Smooth muscle cell (in vitro differentiated cells): ENCODE data around the gene ABAT. TPM values are rescaled to one million over a fixed set of nuclear protein-coding genes. Genes with fewer than 3 reads are reported as not detected.
A peak's percentile ranks its signal among the peaks of the same experiment; 100 is the strongest.

Experiments
- DNase-seq: peaks from one replicate; lab custom pipeline; 2025; ENCODE audit not compliant: unreplicated experiment; lab: John Stamatoyannopoulos, UW
- H2AFZ ChIP-seq: fragments of 200-600 bp; sonication (generic); 2 replicates; pipeline ENCODE4 v1.6.0; 2016; ENCODE audit warnings: antibody characterized with exemption, low read depth, mild to moderate bottlenecking
- H3F3A ChIP-seq: fragments of 200-600 bp; sonication (generic); 2 replicates; pipeline ENCODE4 v1.6.0; 2017; ENCODE audit warnings: antibody characterized with exemption, low read depth
- H3K27ac ChIP-seq: fragments of 200-600 bp; sonication (generic); 2 replicates; pipeline ENCODE4 v1.5.1; 2016; ENCODE audit warnings: low read depth, mild to moderate bottlenecking
- H3K27me3 ChIP-seq: fragments of 200-600 bp; sonication (generic); 2 replicates; pipeline ENCODE4 v1.6.1; 2016; ENCODE audit warnings: low read depth, mild to moderate bottlenecking
- H3K36me3 ChIP-seq: fragments of 200-600 bp; sonication (generic); 2 replicates; pipeline ENCODE4 v1.5.1; 2016; ENCODE audit warnings: low read depth
- H3K4me1 ChIP-seq: fragments of 200-600 bp; sonication (generic); 2 replicates; pipeline ENCODE4 v1.5.1; 2016; ENCODE audit warnings: low read depth
- H3K4me2 ChIP-seq: fragments of 200-600 bp; sonication (generic); 2 replicates; pipeline ENCODE4 v1.6.0; 2016; ENCODE audit warnings: mild to moderate bottlenecking
- H3K4me3 ChIP-seq: fragments of 200-600 bp; sonication (generic); 2 replicates; pipeline ENCODE4 v1.5.1; 2016; ENCODE audit warnings: mild to moderate bottlenecking
- H3K79me2 ChIP-seq: fragments of 200-600 bp; sonication (generic); 2 replicates; pipeline ENCODE4 v1.6.0; 2016; ENCODE audit warnings: low read depth, mild to moderate bottlenecking
- H3K9ac ChIP-seq: fragments of 200-600 bp; sonication (generic); 2 replicates; pipeline ENCODE4 v1.6.0; 2016; ENCODE audit warnings: low read depth
- H3K9me3 ChIP-seq: fragments of 200-600 bp; sonication (generic); replicated peaks from 2 replicates; pipeline ENCODE4 v1.5.1; 2016; ENCODE audit warnings: low read depth
- H4K20me1 ChIP-seq: fragments of 200-600 bp; sonication (generic); 2 replicates; pipeline ENCODE4 v1.6.0; 2016; ENCODE audit warnings: low read depth
- WGBS: methylation state at CpG from one replicate; pipeline ENCODE4 v1.1.7; 2016; ENCODE audit warnings: low lambda C conversion rate; 5-methylcytosine and 5-hydroxymethylcytosine counted together
- polyA plus RNA-seq: library from polyadenylated mRNA; unstranded; fragments of >200 nt; fragmentation: Nextera tagmentation; extraction: Ambion mirVana; gene quantifications from 2 replicates; pipeline ENCODE4 v1.2.1, GENCODE V29; 2016
- total RNA-seq: library from RNA; depleted of rRNA; stranded (reverse); fragments of >200 nt; gene quantifications from 2 replicates; pipeline ENCODE4 v1.2.3, GENCODE V29; 2014
- TF ChIP-seq, protein P1 (sequence below): fragments of 200-600 bp; sonication (generic); IDR thresholded peaks from 2 replicates; pipeline ENCODE4 v1.5.1; 2017; ENCODE audit warnings: borderline replicate concordance, mild to moderate bottlenecking, antibody characterized with exemption; ENCODE audit not compliant: insufficient read depth, poor library complexity, severe bottlenecking

The ABAT gene
- total and polyA plus RNA-seq, 2 experiments from 2014 or later = 9.2 to 11.3 TPM

DNA sequence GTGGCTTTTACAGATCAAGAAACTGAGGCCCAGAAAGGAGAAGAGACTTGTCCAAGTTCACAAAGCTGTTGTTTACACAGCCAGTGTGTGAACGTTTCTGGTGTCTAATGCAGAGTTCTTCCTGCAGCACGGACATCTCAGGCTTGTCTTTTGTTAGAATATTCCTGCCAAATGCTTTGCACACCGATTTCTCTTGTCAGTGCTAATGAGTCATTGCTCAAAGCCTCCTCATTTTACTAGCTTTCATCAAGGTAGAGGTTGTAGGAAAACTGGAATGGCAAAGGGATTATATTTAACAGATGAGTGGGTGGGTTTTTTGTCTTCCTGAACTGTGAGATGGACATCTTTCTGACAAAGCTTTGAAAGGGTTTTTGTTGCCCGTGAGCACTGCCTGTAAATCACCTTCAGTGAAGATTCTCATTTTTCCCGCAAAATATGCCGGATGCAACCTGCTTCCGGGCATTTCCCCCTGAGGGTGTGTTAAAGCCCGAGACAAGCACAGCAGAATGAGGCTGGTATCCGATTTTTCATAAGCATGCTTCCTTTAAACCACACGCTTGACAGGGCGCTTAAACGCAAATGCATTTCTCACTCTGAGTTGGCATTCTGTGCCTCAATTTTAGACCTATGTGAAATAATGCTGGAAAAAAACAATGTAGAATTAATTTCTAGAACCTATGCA, 137.9 kb downstream of the ABAT start:
- DNase-seq = no peak
- peaks cover 19% of the 10 kb centered on the region for H3K79me2 ChIP-seq

DNA sequence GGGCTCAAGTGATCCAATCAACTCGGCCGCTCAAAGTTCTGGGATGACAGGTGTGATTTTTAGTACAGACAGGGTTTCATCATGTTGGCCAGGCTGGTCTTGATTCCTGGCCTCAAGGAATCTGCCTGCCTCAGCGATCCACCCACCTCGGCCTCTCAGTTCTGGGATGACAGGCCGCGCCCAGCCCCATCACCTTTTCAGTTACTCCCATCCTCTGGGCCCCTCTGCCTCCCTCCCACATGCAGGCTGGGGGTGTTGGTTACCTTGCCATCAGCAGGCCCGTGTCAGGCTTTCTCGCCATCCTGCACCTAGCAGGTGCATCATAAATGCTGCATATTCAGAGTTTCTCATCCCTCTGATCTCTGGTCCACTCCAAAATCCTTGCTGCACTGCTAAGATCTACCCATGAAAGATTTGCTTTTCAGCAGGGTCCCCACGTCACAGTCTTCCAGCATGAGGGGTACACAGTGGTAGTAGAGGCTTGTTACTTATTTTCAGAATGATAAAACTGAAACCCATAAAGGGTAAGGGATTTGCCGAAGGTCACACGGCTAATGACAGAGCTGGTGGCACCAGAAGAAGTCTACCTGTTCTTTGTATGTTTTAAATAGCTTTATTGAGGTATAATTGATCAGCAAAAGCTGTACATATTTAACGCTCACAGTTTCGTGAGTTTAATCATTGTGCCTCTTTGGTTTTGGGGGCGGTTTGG, 139.8 kb downstream of the ABAT start:
- Histone ChIP-seq H3F3A (peaks cover 5% of the 10 kb centered on the region), H3K4me3 (no peak overlapping the region), H3K79me2 (peaks cover 7% of the 10 kb centered on the region), H3K4me1 (no peaks in the 10 kb centered on the region), H4K20me1 (peaks cover 96% of the 10 kb centered on the region), H2AFZ (no peak overlapping the region), H3K27ac (no peak overlapping the region), H3K36me3 (peaks cover 43% of the 10 kb centered on the region), H3K9me3 (no peaks in the 10 kb centered on the region), H3K9ac (no peak overlapping the region), H3K27me3 (no peaks in the 10 kb centered on the region), H3K4me2 (no peak overlapping the region)
- no peak for DNase-seq
- 91% methylated on average over 14 of the region's 14 CpGs for WGBS
- TF ChIP-seq, protein P1, sequence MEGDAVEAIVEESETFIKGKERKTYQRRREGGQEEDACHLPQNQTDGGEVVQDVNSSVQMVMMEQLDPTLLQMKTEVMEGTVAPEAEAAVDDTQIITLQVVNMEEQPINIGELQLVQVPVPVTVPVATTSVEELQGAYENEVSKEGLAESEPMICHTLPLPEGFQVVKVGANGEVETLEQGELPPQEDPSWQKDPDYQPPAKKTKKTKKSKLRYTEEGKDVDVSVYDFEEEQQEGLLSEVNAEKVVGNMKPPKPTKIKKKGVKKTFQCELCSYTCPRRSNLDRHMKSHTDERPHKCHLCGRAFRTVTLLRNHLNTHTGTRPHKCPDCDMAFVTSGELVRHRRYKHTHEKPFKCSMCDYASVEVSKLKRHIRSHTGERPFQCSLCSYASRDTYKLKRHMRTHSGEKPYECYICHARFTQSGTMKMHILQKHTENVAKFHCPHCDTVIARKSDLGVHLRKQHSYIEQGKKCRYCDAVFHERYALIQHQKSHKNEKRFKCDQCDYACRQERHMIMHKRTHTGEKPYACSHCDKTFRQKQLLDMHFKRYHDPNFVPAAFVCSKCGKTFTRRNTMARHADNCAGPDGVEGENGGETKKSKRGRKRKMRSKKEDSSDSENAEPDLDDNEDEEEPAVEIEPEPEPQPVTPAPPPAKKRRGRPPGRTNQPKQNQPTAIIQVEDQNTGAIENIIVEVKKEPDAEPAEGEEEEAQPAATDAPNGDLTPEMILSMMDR = no peak

More for the DNA sequence above, 137.9 kb downstream of the ABAT start:
- peak overlapping the region; percentile 23 for H3K27ac ChIP-seq
- H3F3A ChIP-seq = peaks cover 5% of the 10 kb centered on the region
- H3K9ac ChIP-seq = no peak overlapping the region
- TF ChIP-seq, protein P1 = no peak
- H2AFZ ChIP-seq = no peak overlapping the region
- no peak overlapping the region for H3K4me3 ChIP-seq
- H3K4me2 ChIP-seq = no peak overlapping the region
- peaks cover 52% of the 10 kb centered on the region for H3K36me3 ChIP-seq
- H3K4me1 ChIP-seq = no peaks in the 10 kb centered on the region
- WGBS = 72% methylated on average over 12 of the region's 12 CpGs
- H3K9me3 ChIP-seq = no peaks in the 10 kb centered on the region
- H4K20me1 ChIP-seq = peaks cover 96% of the 10 kb centered on the region
- H3K27me3 ChIP-seq = no peaks in the 10 kb centered on the region

DNA sequence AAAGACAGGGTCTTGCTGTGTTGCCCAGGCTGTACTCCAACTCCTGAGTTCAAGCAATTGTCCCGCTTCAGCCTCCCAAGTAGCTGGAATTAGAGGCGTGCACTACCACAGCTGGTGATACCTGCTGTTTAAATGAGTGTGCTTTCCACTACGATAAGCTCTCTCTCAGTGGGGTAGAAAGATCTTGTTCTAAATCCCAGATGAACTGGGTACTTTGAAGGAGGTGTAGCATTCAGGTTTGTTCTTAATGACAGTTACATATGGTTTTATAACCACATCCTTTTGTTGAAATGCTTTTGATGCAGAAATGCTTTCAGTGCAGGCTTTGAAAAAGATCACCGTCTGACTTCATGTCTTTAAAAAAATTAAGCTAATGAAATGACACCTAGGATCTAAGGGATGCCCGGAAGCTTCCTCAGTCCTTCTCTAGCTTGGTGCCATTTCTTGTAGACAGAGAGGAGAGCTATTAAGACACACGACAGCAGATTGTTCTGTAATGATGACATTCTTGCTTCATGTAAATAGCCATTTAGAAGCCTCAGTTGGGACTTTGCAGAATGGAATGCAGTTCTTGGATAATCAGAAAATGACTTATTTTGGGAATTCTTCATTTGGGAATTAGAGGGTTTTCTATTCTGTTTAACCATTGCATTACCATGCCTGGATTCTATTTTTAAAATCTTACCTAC, 142.7 kb downstream of the ABAT start:
- no peak overlapping the region for H3K27ac ChIP-seq
- H3K4me1 ChIP-seq = no peaks in the 10 kb centered on the region
- H2AFZ ChIP-seq = no peak overlapping the region
- peaks cover 29% of the 10 kb centered on the region for H3K36me3 ChIP-seq
- TF ChIP-seq, protein P1 = no peak
- WGBS = 88% methylated on average over 6 of the region's 6 CpGs
- H3K9me3 ChIP-seq = no peaks in the 10 kb centered on the region
- H3K79me2 ChIP-seq = peaks cover 12% of the 10 kb centered on the region
- H3K9ac ChIP-seq = no peak overlapping the region
- H4K20me1 ChIP-seq = peaks cover 96% of the 10 kb centered on the region
- peaks cover 5% of the 10 kb centered on the region for H3F3A ChIP-seq
- no peak overlapping the region for H3K4me2 ChIP-seq
- DNase-seq = no peak
- H3K27me3 ChIP-seq = no peaks in the 10 kb centered on the region
- H3K4me3 ChIP-seq = no peak overlapping the region
